GM10266 (cell line): ENCODE measurements around the gene ADRM1.
A peak's percentile ranks its signal among the peaks of the same experiment; 100 is the strongest.

ENCODE experiments used
- DNase-seq: peaks from one replicate; pipeline ENCODE4 v3.0.0; 2012; ENCODE audit errors: extremely low spot score
- CTCF ChIP-seq: IDR thresholded peaks from 2 replicates; pipeline ENCODE4 v1.5.1; 2012; ENCODE audit warnings: mild to moderate bottlenecking, low read depth; ENCODE audit not compliant: control insufficient read depth, insufficient read depth; ENCODE audit errors: missing control alignments

The ADRM1 gene

DNA sequence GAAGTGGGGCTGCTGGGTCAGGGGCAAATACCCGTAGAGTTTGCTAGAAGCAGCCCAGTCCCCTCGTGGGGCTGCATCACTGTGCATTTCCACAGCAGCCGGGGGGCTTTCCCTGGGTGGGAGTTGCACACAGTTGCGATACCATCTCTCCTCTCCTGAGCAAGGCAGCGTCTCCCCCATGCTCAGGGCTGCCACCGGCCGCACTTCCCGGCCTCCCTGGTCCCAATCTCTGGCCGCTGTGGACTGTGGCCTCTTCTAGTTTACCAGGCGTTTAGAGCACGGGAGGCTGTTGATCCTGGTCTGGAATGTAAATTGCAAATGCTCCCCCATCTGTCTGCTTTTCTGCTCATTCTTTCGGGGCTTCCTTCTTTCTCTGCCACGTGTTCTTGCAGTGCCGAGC, 33.4 kb upstream of the ADRM1 start:
- DNase-seq: no peak
- TF ChIP-seq CTCF: no peak

- no peak for TF ChIP-seq CTCF
- DNase-seq: no peak
Observed at GRCh38 chr20:62269871-62270270, 32.9 kb upstream of the ADRM1 start.

- no peak for DNase-seq
- TF ChIP-seq CTCF: peak; percentile 7
Observed at GRCh38 chr20:62272200-62272599, 30.6 kb upstream of the ADRM1 start.

GRCh38 chr20:62273416-62273815, 29.4 kb upstream of the ADRM1 start:
- no peak for DNase-seq
- TF ChIP-seq CTCF: no peak

DNA sequence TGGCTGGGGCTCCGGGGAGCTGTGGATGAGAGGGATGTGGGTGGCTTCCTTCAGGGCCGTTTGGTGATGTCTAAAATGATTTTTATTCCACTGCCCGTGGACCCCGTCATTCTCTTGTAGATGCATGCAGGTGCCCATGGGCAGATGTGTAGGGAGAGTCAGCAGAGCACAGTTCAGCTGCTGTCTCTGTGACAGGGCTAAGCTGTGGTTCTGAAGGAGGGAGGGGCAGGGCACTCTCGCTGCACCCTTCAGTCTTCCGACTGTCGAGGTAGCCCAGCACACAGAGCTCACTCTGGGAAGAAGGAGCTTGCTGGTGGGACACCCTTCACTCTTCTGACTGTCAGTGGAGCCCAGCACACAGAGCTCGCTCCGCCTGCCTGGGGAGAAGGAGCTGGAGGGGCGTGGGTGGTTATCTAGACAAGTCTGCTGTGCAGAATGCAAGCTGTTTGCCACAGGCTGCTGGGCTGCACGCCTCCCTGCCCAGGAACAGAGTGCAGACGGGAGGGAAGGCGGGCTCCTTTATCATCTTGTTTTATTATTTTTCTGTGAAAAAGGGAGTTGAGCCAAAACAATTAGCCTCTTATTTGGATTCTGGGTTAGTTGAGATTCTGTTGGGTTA, 28.4 kb upstream of the ADRM1 start:
- TF ChIP-seq CTCF: no peak
- no peak for DNase-seq

DNA sequence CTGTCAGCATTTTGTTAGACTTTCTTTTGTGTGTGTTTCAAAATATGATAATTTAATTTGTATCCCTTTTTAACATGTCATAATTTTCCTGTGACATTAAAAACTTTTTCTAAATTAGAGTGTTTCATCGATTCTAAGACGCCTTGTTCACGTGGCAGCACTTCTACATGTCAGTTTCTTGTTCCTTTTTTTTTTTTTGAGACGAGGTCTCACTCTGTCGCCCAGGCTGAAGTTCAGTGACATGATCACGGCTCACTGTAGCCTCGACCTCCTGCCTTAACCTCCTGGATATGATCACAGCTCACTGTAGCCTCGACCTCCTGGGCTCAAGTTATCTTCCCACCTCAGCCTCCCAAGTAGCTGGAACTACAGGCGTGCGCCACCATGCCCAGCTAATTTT, 27.6 kb upstream of the ADRM1 start:
- no peak for DNase-seq
- TF ChIP-seq CTCF: no peak

GRCh38 chr20:62276439-62276838, 26.4 kb upstream of the ADRM1 start:
- no peak for TF ChIP-seq CTCF
- DNase-seq: no peak
